Spleen (tissue), 7 donors: ENCODE data around the gene HAL.

Experiments
- POLR2AphosphoS5 ChIP-seq, 3 donors: sonication (generic); formaldehyde crosslinking; IDR thresholded peaks; one replicate each; pipeline ENCODE4 v1.5.1; 2017; ENCODE audit warnings: antibody characterized with exemption in 3 of 3
- TF ChIP-seq, protein P1 (sequence below), 11 experiments: fragments of 200-600 bp in 7 of 11; fragments of 450-650 bp in 4 of 11; sonication (generic) in 4 of 11; IDR thresholded peaks in 8 of 11; conservative IDR thresholded peaks in 3 of 11; 1 replicate in 7 of 11; 2 replicates in 4 of 11; pipeline versions ENCODE4 v1.4.0 to v1.8.0; 2016 to 2021; ENCODE audit warnings: antibody characterized with exemption in 11 of 11, inconsistent platforms in 4 of 11, mild to moderate bottlenecking in 1 of 11
- donor health status: DM: no; HTN: no; CAD: no; lungs with moderate emphysema.
- donor health status: DM: no; HTN: no; CAD: no.
- donor health status: DM: no; HTN: no; CAD: no.

DNA sequence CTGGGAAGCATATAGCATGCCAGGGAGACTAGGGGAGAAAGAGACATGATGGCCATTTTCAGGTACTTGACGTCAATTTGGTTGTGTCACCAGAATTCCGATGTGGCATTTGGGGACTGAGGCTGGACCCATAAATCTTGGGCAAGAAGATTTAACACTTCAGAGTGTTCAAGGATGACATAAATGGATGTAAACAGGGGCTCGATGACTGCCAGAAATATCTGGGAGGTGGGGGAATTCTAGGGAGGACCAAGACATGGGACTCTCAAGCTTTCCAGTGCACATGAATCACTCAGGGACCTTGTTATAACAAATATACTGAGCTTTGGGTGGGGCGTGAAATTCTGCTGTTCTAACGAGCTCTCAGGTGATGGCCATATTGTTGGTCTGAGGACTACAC, 17.8 kb downstream of the HAL start:
- TF ChIP-seq POLR2AphosphoS5 (IDR thresholded peaks at IDR 0.05): no peak
- TF ChIP-seq, protein P1, sequence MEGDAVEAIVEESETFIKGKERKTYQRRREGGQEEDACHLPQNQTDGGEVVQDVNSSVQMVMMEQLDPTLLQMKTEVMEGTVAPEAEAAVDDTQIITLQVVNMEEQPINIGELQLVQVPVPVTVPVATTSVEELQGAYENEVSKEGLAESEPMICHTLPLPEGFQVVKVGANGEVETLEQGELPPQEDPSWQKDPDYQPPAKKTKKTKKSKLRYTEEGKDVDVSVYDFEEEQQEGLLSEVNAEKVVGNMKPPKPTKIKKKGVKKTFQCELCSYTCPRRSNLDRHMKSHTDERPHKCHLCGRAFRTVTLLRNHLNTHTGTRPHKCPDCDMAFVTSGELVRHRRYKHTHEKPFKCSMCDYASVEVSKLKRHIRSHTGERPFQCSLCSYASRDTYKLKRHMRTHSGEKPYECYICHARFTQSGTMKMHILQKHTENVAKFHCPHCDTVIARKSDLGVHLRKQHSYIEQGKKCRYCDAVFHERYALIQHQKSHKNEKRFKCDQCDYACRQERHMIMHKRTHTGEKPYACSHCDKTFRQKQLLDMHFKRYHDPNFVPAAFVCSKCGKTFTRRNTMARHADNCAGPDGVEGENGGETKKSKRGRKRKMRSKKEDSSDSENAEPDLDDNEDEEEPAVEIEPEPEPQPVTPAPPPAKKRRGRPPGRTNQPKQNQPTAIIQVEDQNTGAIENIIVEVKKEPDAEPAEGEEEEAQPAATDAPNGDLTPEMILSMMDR (IDR thresholded peaks at IDR 0.05 in 8 of 11, conservative IDR thresholded peaks at IDR 0.05 in 3 of 11): no peak
